HG03460 (cell line): ENCODE results near the gene ZDHHC20.
A peak's percentile ranks its signal among the peaks of the same experiment; 100 is the strongest.

Experiments
- ATAC-seq: cut with Tn5 transposase; IDR thresholded peaks from one replicate; pipeline ENCODE4 v1.9.1; 2021; ENCODE audit not compliant: unreplicated experiment

Gene ZDHHC20

DNA sequence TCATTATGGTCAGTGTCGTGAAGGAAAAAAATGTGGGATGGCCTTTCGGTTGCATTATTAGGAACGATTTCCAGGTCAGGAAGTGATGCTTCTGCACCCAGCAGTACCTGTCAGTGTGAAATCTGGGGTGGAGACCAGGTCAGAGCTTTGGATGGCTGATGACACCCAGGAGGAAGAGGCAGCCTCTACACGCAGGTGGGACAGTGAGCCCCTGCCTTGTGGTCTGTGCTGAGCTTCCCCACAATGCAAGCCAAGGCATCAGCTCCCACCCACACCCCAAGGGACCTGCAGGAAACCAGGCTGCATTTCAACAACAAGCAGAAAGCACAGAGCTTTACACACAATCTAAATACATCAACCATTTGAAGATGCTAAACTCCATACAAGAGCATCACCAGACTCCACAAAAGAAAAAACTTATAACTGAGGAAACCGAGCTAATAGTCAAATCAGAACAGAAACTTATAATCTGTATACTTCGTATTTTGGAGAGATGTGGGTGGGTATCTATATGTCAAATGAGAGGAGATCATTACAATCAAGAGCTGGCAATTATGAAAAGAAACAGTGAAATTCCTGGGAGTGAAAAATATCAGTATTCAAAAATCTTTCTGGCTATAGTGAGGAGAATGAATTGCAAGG is 130.1 kb downstream of the ZDHHC20 start:
- peak; percentile 41 for ATAC-seq

DNA sequence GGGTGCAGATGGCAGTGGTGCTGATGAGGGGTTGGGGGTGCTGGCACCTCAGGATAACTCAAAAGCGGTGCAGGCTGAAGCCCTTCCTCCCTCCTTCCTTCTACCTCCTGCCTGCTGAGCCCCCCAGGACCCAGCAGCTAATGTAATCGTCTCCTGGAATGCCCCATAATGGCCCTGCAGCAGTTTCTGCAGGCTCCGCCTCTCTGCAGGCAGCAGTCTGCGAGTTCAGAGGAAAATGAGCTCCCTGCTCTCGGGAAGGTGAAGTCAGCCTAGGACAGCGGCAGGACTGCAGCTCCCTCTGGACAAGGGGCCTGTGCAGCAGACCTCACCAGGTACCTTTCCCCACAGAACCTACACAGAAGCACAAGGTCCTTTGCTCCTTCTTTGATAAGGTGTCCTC is 130.9 kb downstream of the ZDHHC20 start:
- ATAC-seq, result no peak

DNA sequence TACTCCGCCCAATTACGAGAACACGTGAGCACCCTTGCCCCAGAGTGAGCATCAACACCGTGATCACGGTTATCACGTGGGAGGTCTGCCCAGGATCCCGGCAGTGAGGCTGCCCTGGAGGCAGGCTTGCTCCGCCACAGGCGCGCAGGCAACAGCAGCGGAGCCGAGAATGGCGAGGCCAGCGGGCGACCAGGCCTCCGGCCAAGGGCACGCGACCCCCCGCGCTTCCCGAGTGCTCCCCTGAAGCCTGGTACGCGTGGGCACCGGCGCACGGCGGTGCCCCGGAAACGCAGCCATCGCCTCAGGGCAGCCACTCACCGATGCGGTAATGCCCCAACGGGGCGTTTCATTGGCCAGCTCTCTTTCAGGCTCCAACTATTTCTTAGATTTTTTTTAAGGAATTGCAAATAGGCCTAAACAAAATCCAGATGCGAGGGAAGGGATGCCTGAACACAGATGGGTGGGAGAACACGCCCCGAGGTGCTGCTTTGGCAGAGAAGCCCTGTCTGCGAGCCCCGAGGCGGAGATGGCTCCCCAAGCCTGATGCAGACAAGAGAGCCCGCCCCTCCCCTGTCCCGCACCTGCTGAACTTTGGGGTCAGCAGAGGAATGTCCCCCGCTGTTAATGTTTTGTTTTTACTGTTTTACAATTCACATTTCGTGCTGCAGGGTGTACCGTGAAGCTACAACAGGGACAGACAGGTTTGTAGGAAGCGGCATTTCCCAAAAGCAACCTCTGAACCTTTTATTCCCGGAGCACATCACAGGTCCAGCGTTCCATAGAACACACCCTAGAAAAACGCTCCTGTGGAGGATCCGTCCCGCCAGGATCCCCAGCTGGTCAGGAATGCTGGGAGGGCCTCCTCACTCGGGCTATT is 132.7 kb downstream of the ZDHHC20 start:
- no peak for ATAC-seq

DNA sequence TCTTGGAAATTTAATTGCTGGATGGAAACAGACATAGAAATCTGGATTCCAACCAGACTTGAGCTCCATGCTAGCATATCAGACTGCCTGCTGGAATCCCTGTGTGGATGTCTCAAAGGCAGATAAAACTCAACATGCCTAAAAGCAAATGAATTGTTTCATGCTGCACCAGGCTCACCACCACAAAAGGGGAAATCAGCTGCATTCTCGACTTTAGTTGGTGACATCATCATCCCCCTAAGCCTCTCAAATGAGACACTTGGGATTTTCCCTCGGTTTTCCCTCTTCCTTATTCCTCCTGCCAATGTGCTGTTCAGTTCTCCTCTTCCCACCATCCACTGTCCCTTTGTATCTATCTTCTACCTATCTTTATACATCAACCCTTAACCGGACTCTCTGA is 134.3 kb downstream of the ZDHHC20 start:
- ATAC-seq, result no peak

DNA sequence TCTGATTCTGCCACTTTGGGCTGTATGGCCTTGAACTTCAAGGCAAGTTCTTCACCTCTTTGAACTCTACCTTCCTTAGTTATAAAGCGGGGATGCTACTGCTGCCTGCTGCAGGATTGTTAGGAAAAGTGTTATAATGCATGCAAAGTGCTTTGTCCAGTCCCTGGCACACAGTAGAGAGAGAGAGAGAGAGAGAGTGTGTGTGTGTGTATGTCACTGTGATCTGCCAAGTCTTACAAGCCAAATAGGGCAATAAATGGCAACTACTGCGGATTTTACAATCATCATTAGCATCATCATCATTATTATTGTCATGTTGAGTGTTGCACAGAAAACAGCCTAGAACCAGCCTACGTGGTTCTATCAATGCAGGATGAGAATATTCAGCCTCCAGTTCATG is 136.1 kb downstream of the ZDHHC20 start:
- ATAC-seq, result no peak
